SK-N-SH (cell line): Measurements from ENCODE around the gene NEK6.

Experiments
- CHD2 ChIP-seq: fragments of 150-350 bp; IDR thresholded peaks from 2 replicates; pipeline ENCODE4 v1.6.1; 2018; ENCODE audit warnings: low read length; ENCODE audit not compliant: partially characterized antibody
- EZH2phosphoT487 ChIP-seq: fragments of 200-600 bp; sonication (generic); IDR thresholded peaks from 2 replicates; pipeline ENCODE4 v1.6.1; 2017; ENCODE audit warnings: low read depth, mixed run types, mild to moderate bottlenecking, antibody characterized with exemption, moderate library complexity, borderline replicate concordance
- GABPA ChIP-seq: IDR thresholded peaks from 2 replicates; pipeline ENCODE4 v1.4.0; 2012; ENCODE audit warnings: low read depth, mild to moderate bottlenecking
- RAD21 ChIP-seq: IDR thresholded peaks from 2 replicates; pipeline ENCODE4 v1.6.1; 2012; ENCODE audit warnings: mild to moderate bottlenecking, low read length
- RFX5 ChIP-seq: IDR thresholded peaks from 2 replicates; pipeline ENCODE4 v1.6.1; 2012; ENCODE audit warnings: mild to moderate bottlenecking, improper control_type of control experiment, low read length
- TEAD4 ChIP-seq: IDR thresholded peaks from 2 replicates; pipeline ENCODE4 v1.4.0; 2012; ENCODE audit warnings: mild to moderate bottlenecking, borderline replicate concordance; ENCODE audit not compliant: insufficient read depth
- TF ChIP-seq, protein P1 (sequence below): IDR thresholded peaks from 2 replicates; pipeline ENCODE4 v1.6.1; 2012; ENCODE audit warnings: mild to moderate bottlenecking, low read depth, low read length, moderate library complexity
- TF ChIP-seq, protein P2 (sequence below): fragments of 200-600 bp; sonication (generic); IDR thresholded peaks from 2 replicates; pipeline ENCODE4 v1.6.1; 2017; ENCODE audit warnings: antibody characterized with exemption, mild to moderate bottlenecking, moderate library complexity

- TF ChIP-seq CHD2 = no peak
- no peak for TF ChIP-seq RFX5
- TF ChIP-seq TEAD4 = no peak
- TF ChIP-seq, protein P1, sequence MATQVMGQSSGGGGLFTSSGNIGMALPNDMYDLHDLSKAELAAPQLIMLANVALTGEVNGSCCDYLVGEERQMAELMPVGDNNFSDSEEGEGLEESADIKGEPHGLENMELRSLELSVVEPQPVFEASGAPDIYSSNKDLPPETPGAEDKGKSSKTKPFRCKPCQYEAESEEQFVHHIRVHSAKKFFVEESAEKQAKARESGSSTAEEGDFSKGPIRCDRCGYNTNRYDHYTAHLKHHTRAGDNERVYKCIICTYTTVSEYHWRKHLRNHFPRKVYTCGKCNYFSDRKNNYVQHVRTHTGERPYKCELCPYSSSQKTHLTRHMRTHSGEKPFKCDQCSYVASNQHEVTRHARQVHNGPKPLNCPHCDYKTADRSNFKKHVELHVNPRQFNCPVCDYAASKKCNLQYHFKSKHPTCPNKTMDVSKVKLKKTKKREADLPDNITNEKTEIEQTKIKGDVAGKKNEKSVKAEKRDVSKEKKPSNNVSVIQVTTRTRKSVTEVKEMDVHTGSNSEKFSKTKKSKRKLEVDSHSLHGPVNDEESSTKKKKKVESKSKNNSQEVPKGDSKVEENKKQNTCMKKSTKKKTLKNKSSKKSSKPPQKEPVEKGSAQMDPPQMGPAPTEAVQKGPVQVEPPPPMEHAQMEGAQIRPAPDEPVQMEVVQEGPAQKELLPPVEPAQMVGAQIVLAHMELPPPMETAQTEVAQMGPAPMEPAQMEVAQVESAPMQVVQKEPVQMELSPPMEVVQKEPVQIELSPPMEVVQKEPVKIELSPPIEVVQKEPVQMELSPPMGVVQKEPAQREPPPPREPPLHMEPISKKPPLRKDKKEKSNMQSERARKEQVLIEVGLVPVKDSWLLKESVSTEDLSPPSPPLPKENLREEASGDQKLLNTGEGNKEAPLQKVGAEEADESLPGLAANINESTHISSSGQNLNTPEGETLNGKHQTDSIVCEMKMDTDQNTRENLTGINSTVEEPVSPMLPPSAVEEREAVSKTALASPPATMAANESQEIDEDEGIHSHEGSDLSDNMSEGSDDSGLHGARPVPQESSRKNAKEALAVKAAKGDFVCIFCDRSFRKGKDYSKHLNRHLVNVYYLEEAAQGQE = no peak
- no peak for TF ChIP-seq RAD21
- TF ChIP-seq, protein P2, sequence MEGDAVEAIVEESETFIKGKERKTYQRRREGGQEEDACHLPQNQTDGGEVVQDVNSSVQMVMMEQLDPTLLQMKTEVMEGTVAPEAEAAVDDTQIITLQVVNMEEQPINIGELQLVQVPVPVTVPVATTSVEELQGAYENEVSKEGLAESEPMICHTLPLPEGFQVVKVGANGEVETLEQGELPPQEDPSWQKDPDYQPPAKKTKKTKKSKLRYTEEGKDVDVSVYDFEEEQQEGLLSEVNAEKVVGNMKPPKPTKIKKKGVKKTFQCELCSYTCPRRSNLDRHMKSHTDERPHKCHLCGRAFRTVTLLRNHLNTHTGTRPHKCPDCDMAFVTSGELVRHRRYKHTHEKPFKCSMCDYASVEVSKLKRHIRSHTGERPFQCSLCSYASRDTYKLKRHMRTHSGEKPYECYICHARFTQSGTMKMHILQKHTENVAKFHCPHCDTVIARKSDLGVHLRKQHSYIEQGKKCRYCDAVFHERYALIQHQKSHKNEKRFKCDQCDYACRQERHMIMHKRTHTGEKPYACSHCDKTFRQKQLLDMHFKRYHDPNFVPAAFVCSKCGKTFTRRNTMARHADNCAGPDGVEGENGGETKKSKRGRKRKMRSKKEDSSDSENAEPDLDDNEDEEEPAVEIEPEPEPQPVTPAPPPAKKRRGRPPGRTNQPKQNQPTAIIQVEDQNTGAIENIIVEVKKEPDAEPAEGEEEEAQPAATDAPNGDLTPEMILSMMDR = no peak
- no peak for TF ChIP-seq GABPA
- no peak for TF ChIP-seq EZH2phosphoT487
These were observed 106.4 kb downstream of the NEK6 start for GRCh38 chr9:124364141-124364540.
